Measurements from ENCODE around the gene BHLHA9. TPM values are rescaled to one million over a fixed set of nuclear protein-coding genes. Genes with fewer than 3 reads are reported as not detected.

The BHLHA9 gene
- polyA plus RNA-seq (2012; ENCODE audit: insufficient read length, low read depth): not detected

- no peak for TF ChIP-seq REST (IDR thresholded peaks at IDR 0.05; ENCODE audit: insufficient read depth in 1 of 2, low read depth in 2 of 2, low read length in 2 of 2)
- TF ChIP-seq POLR2AphosphoS5 (IDR thresholded peaks at IDR 0.05; ENCODE audit: low read depth, low read length): no peak
- TF ChIP-seq FOXP2 (optimal IDR thresholded peaks at IDR 0.05; ENCODE audit: borderline replicate concordance, extremely low read depth, extremely low read length, insufficient read depth): no peak
- TF ChIP-seq SIN3A (IDR thresholded peaks at IDR 0.05; ENCODE audit: borderline replicate concordance, insufficient read depth, low read length): no peak
- no peak for TF ChIP-seq TAF1 (IDR thresholded peaks at IDR 0.05; ENCODE audit: borderline replicate concordance, insufficient read depth, low read length)
These were observed at the start of gene BHLHA9 for GRCh38 chr17:1270210-1271029. Gene BHLHA9 (plus strand): TSS chr17:1270444. CDS start chr17:1270564, 120 bp downstream.

- TF ChIP-seq SIN3A (IDR thresholded peaks at IDR 0.05; ENCODE audit: borderline replicate concordance, insufficient read depth, low read length) (no peak), FOXP2 (optimal IDR thresholded peaks at IDR 0.05; ENCODE audit: borderline replicate concordance, extremely low read depth, extremely low read length, insufficient read depth) (no peak), REST (IDR thresholded peaks at IDR 0.05; ENCODE audit: insufficient read depth in 1 of 2, low read depth in 2 of 2, low read length in 2 of 2) (no peak), POLR2AphosphoS5 (IDR thresholded peaks at IDR 0.05; ENCODE audit: low read depth, low read length) (no peak), TAF1 (IDR thresholded peaks at IDR 0.05; ENCODE audit: borderline replicate concordance, insufficient read depth, low read length) (no peak)
These were observed 49.0 kb upstream of the BHLHA9 start for GRCh38 chr17:1221209-1221608.

- TF ChIP-seq REST (IDR thresholded peaks at IDR 0.05; ENCODE audit: insufficient read depth in 1 of 2, low read depth in 2 of 2, low read length in 2 of 2) (no peak), POLR2AphosphoS5 (IDR thresholded peaks at IDR 0.05; ENCODE audit: low read depth, low read length) (no peak), TAF1 (IDR thresholded peaks at IDR 0.05; ENCODE audit: borderline replicate concordance, insufficient read depth, low read length) (no peak), SIN3A (IDR thresholded peaks at IDR 0.05; ENCODE audit: borderline replicate concordance, insufficient read depth, low read length) (no peak), FOXP2 (optimal IDR thresholded peaks at IDR 0.05; ENCODE audit: borderline replicate concordance, extremely low read depth, extremely low read length, insufficient read depth) (no peak)
These were observed 47.9 kb upstream of the BHLHA9 start for GRCh38 chr17:1222321-1222720.

GRCh38 chr17:1223662-1224061 lies 46.6 kb upstream of the BHLHA9 start:
- no peak for TF ChIP-seq REST (IDR thresholded peaks at IDR 0.05; ENCODE audit: insufficient read depth in 1 of 2, low read depth in 2 of 2, low read length in 2 of 2)
- TF ChIP-seq TAF1 (IDR thresholded peaks at IDR 0.05; ENCODE audit: borderline replicate concordance, insufficient read depth, low read length): no peak
- no peak for TF ChIP-seq FOXP2 (optimal IDR thresholded peaks at IDR 0.05; ENCODE audit: borderline replicate concordance, extremely low read depth, extremely low read length, insufficient read depth)
- TF ChIP-seq POLR2AphosphoS5 (IDR thresholded peaks at IDR 0.05; ENCODE audit: low read depth, low read length): no peak
